GM23248 (cell line): ENCODE data around the gene STK17A. TPM values are rescaled to one million over a fixed set of nuclear protein-coding genes. Genes with fewer than 3 reads are reported as not detected.

Experiments
- DNase-seq: peaks from one replicate; pipeline ENCODE4 v3.0.0-alpha.2; 2015
- H2AFZ ChIP-seq: fragments of 200-600 bp; sonication (generic); 2 replicates; pipeline ENCODE4 v1.6.1; 2016; ENCODE audit warnings: antibody characterized with exemption
- H3F3A ChIP-seq: fragments of 200-600 bp; sonication (generic); 2 replicates; pipeline ENCODE4 v1.6.1; 2016; ENCODE audit warnings: mild to moderate bottlenecking, antibody characterized with exemption, mixed run types; ENCODE audit not compliant: insufficient read depth
- H3K27ac ChIP-seq: fragments of 200-600 bp; sonication (generic); 2 replicates; pipeline ENCODE4 v1.5.1; 2016; ENCODE audit warnings: mild to moderate bottlenecking
- H3K27me3 ChIP-seq: fragments of 200-600 bp; sonication (generic); replicated peaks from 2 replicates; pipeline ENCODE4 v1.6.1; 2016; ENCODE audit warnings: mild to moderate bottlenecking; ENCODE audit not compliant: insufficient read depth
- H3K36me3 ChIP-seq: fragments of 200-600 bp; sonication (generic); 2 replicates; pipeline ENCODE4 v1.6.1; 2016; ENCODE audit warnings: low read depth, mild to moderate bottlenecking
- H3K4me1 ChIP-seq: fragments of 200-600 bp; sonication (generic); 2 replicates; pipeline ENCODE4 v1.6.1; 2016; ENCODE audit warnings: mild to moderate bottlenecking; ENCODE audit not compliant: insufficient read depth
- H3K4me2 ChIP-seq: fragments of 200-600 bp; sonication (generic); one replicate; pipeline ENCODE4 v1.6.1; 2016; ENCODE audit warnings: mild to moderate bottlenecking; ENCODE audit not compliant: unreplicated experiment
- H3K4me3 ChIP-seq: fragments of 200-600 bp; sonication (generic); 2 replicates; pipeline ENCODE4 v1.5.1; 2016; ENCODE audit warnings: mild to moderate bottlenecking
- H3K79me2 ChIP-seq: fragments of 200-600 bp; sonication (generic); 2 replicates; pipeline ENCODE4 v1.6.1; 2016; ENCODE audit warnings: mild to moderate bottlenecking; ENCODE audit not compliant: insufficient read depth
- H3K9ac ChIP-seq: fragments of 200-600 bp; sonication (generic); 2 replicates; pipeline ENCODE4 v1.6.1; 2016; ENCODE audit warnings: mild to moderate bottlenecking
- H3K9me2 ChIP-seq: fragments of 200-600 bp; sonication (generic); 2 replicates; pipeline ENCODE4 v1.6.1; 2016; ENCODE audit warnings: mixed run types, mild to moderate bottlenecking, moderate library complexity; ENCODE audit not compliant: insufficient read depth
- H3K9me3 ChIP-seq: fragments of 200-600 bp; sonication (generic); one replicate; pipeline ENCODE4 v1.6.1; 2017; ENCODE audit warnings: low read depth
- H4K20me1 ChIP-seq: fragments of 200-600 bp; sonication (generic); 2 replicates; pipeline ENCODE4 v1.6.0; 2016; ENCODE audit not compliant: insufficient read depth
- EZH2 ChIP-seq: fragments of 200-600 bp; sonication (generic); IDR thresholded peaks from 2 replicates; pipeline ENCODE4 v1.6.1; 2018; ENCODE audit warnings: antibody characterized with exemption, mild to moderate bottlenecking; ENCODE audit not compliant: insufficient read depth, poor library complexity, severe bottlenecking
- EZH2phosphoT487 ChIP-seq: fragments of 200-600 bp; sonication (generic); IDR thresholded peaks from 2 replicates; pipeline ENCODE4 v1.6.1; 2018; ENCODE audit warnings: antibody characterized with exemption, moderate library complexity, mild to moderate bottlenecking, low read depth; ENCODE audit not compliant: insufficient read depth
- WGBS, 2 experiments: methylation state at CpG; one replicate each; pipeline ENCODE4 v1.1.6; 2015 to 2017; ENCODE audit warnings: low lambda C conversion rate in 2 of 2, low coverage in 1 of 2; ENCODE audit errors: missing lambda C conversion rate in 2 of 2; 5-methylcytosine and 5-hydroxymethylcytosine counted together
- in situ Hi-C: fragments of 300-500 bp; cut with MboI; formaldehyde crosslinking; loops from 2 replicates; pipeline ENCODE4 v1.15.0; 2020
- polyA plus RNA-seq: library from polyadenylated mRNA; unstranded; fragments of >200 nt; fragmentation: Nextera tagmentation; extraction: Ambion mirVana; gene quantifications from 2 replicates; pipeline ENCODE4 v1.2.1, GENCODE V29; 2016
- total RNA-seq: library from RNA; depleted of rRNA; stranded (reverse); fragments of >200 nt; shearing (Covaris generic); gene quantifications from 2 replicates; pipeline ENCODE4 v1.2.3, GENCODE V29; 2014

STK17A gene
- total and polyA plus RNA-seq, 2 experiments from 2014 or later = 102 to 132 TPM

GRCh38 chr7:43612599-43613589, 30.0 kb downstream of the STK17A start:
- Histone ChIP-seq H3K4me1 (peaks cover 32% of the 10 kb centered on the region), H3K9ac (peak overlapping the region; percentile 50), H3K9me2 (no peaks in the 10 kb centered on the region), H3K36me3 (peaks cover 64% of the 10 kb centered on the region), H2AFZ (no peak overlapping the region), H3F3A (peaks cover 73% of the 10 kb centered on the region), H4K20me1 (peaks cover 5% of the 10 kb centered on the region; the same call in 1 of the 2 replicates), H3K4me3 (peak overlapping the region; percentile 10; the same call in 1 of the 2 replicates), H3K27ac (peak overlapping the region; percentile 85), H3K79me2 (peaks cover 95% of the 10 kb centered on the region), H3K27me3 (no peaks in the 10 kb centered on the region), H3K9me3 (no peaks in the 10 kb centered on the region), H3K4me2 (peak overlapping the region; percentile 34)
- WGBS, 2 experiments = 0 to 1% methylated on average over 3 of the region's 3 CpGs
- peak; percentile 84 for DNase-seq
- in situ Hi-C loops = no loop called here
- TF ChIP-seq EZH2phosphoT487 = no peak
- TF ChIP-seq EZH2 = no peak

DNA sequence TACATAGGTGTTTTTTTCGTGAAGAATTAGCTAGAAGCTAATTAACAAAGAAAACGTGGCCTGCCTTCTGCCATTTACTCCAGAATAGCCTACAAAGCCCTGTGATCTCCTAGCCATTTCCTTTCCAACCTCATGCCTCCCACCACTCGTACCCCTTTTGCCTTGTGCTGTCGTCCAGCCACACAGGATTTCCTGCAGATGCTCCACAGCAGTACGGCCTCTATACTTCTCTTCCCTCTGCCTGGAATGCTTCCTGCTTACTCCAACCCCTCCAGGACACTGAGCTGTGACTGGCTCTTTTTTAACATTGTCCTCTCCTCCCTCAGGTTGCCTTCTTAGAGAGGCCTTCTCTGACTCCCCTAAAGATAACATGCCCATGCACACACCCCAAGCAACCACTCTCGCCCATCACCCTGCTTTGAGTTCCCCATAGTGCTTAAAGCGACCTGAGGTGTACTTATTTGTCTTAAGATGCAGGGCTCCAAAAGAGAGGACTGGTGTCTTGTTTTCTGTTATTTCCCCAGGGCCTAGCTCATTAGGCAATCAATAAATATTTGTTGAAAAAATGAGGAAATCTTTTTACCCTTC, 32.7 kb downstream of the STK17A start:
- Histone ChIP-seq H3K9ac (no peak overlapping the region), H3F3A (peaks cover 74% of the 10 kb centered on the region), H3K27ac (no peak overlapping the region), H3K9me2 (no peaks in the 10 kb centered on the region), H4K20me1 (peaks cover 5% of the 10 kb centered on the region; the same call in 1 of the 2 replicates), H3K27me3 (no peaks in the 10 kb centered on the region), H3K4me2 (no peak overlapping the region), H2AFZ (no peak overlapping the region), H3K4me3 (no peak overlapping the region), H3K9me3 (no peaks in the 10 kb centered on the region), H3K79me2 (peaks cover 96% of the 10 kb centered on the region), H3K36me3 (peaks cover 63% of the 10 kb centered on the region), H3K4me1 (peaks cover 56% of the 10 kb centered on the region)
- in situ Hi-C loops = no loop called here
- DNase-seq = no peak
- 74 to 76% methylated on average over 7 of the region's 7 CpGs for WGBS, 2 experiments
- TF ChIP-seq EZH2phosphoT487 = no peak
- no peak for TF ChIP-seq EZH2

- no peaks in the 10 kb centered on the region for H3K27me3 ChIP-seq
- H3K9me2 ChIP-seq = no peaks in the 10 kb centered on the region
- peaks cover 61% of the 10 kb centered on the region for H3K4me1 ChIP-seq
- H3K4me3 ChIP-seq = no peak overlapping the region
- no peak overlapping the region for H3K27ac ChIP-seq
- 96% methylated on average over 4 of the region's 4 CpGs for WGBS, 2 experiments
- H3K9ac ChIP-seq = no peak overlapping the region
- no peaks in the 10 kb centered on the region; the same call in 1 of the 2 replicates for H4K20me1 ChIP-seq
- no peaks in the 10 kb centered on the region for H3K9me3 ChIP-seq
- H3F3A ChIP-seq = peaks cover 75% of the 10 kb centered on the region
- TF ChIP-seq EZH2phosphoT487 = no peak
- TF ChIP-seq EZH2 = no peak
- in situ Hi-C loops = no loop called here
- no peak for DNase-seq
- H2AFZ ChIP-seq = no peak overlapping the region
- H3K36me3 ChIP-seq = peaks cover 50% of the 10 kb centered on the region
- H3K79me2 ChIP-seq = peaks cover 96% of the 10 kb centered on the region
- no peak overlapping the region for H3K4me2 ChIP-seq
Observed at GRCh38 chr7:43616977-43617376, 34.1 kb downstream of the STK17A start.

- Histone ChIP-seq H3F3A (peaks cover 75% of the 10 kb centered on the region), H3K9me3 (no peaks in the 10 kb centered on the region), H3K79me2 (peaks cover 100% of the 10 kb centered on the region), H3K27ac (no peak overlapping the region), H3K9ac (no peak overlapping the region), H4K20me1 (no peaks in the 10 kb centered on the region; the same call in 1 of the 2 replicates), H3K27me3 (no peaks in the 10 kb centered on the region), H2AFZ (no peak overlapping the region), H3K4me1 (peaks cover 61% of the 10 kb centered on the region), H3K4me3 (no peak overlapping the region), H3K9me2 (no peaks in the 10 kb centered on the region), H3K4me2 (no peak overlapping the region), H3K36me3 (peaks cover 48% of the 10 kb centered on the region)
- 84 to 86% methylated on average over 4 of the region's 4 CpGs for WGBS, 2 experiments
- no peak for TF ChIP-seq EZH2phosphoT487
- no peak for TF ChIP-seq EZH2
- no peak for DNase-seq
- in situ Hi-C loops = no loop called here
Observed at GRCh38 chr7:43618073-43618472, 35.2 kb downstream of the STK17A start.
